GM23338 (cell line): ENCODE data around the gene PKN3. TPM values are rescaled to one million over a fixed set of nuclear protein-coding genes. Genes with fewer than 3 reads are reported as not detected.

Source experiments
- ATAC-seq: fragments of 200-7000 bp; cut with Tn5 transposase; 3 replicates; pipeline ENCODE4 v1.9.1; 2020
- DNase-seq: peaks from one replicate; pipeline ENCODE4 v3.0.0-alpha.2; 2015; ENCODE audit warnings: low spot score
- H2AFZ ChIP-seq: fragments of 200-600 bp; sonication (generic); 2 replicates; pipeline ENCODE4 v1.8.0; 2016; ENCODE audit warnings: antibody characterized with exemption, mild to moderate bottlenecking, moderate library complexity
- H3F3A ChIP-seq: fragments of 200-600 bp; sonication (generic); replicated peaks from 2 replicates; pipeline ENCODE4 v1.8.0; 2017; ENCODE audit warnings: antibody characterized with exemption, mixed run types, low read depth
- H3K27ac ChIP-seq: fragments of 200-600 bp; sonication (generic); 2 replicates; pipeline ENCODE4 v1.6.1; 2016; ENCODE audit warnings: low read depth
- H3K27me3 ChIP-seq: fragments of 200-600 bp; sonication (generic); 2 replicates; pipeline ENCODE4 v1.8.0; 2016; ENCODE audit warnings: mild to moderate bottlenecking, mixed run types, moderate library complexity; ENCODE audit not compliant: insufficient read depth
- H3K36me3 ChIP-seq: fragments of 200-600 bp; sonication (generic); 2 replicates; pipeline ENCODE4 v1.8.0; 2016; ENCODE audit warnings: mild to moderate bottlenecking; ENCODE audit not compliant: insufficient read depth
- H3K4me1 ChIP-seq: fragments of 200-600 bp; sonication (generic); 2 replicates; pipeline ENCODE4 v1.8.0; 2016; ENCODE audit warnings: mild to moderate bottlenecking, moderate library complexity; ENCODE audit not compliant: insufficient read depth
- H3K4me2 ChIP-seq: fragments of 200-600 bp; sonication (generic); 2 replicates; pipeline ENCODE4 v1.7.1; 2017; ENCODE audit warnings: mixed run types
- H3K4me3 ChIP-seq: fragments of 200-600 bp; sonication (generic); 2 replicates; pipeline ENCODE4 v1.6.1; 2016; ENCODE audit warnings: mixed run types
- H3K79me2 ChIP-seq: fragments of 200-600 bp; sonication (generic); replicated peaks from 2 replicates; pipeline ENCODE4 v1.8.0; 2017; ENCODE audit warnings: mild to moderate bottlenecking; ENCODE audit not compliant: insufficient read depth
- H3K9me2 ChIP-seq: fragments of 200-600 bp; sonication (generic); 2 replicates; pipeline ENCODE4 v1.8.0; 2017; ENCODE audit not compliant: insufficient read depth
- H4K20me1 ChIP-seq: fragments of 200-600 bp; sonication (generic); replicated peaks from 2 replicates; pipeline ENCODE4 v1.8.0; 2017; ENCODE audit warnings: mild to moderate bottlenecking; ENCODE audit not compliant: insufficient read depth
- H3K27ac Mint-ChIP-seq: 2 replicates; pipeline ENCODE4 v1.8.0; 2020; ENCODE audit warnings: inconsistent platforms, mild to moderate bottlenecking, moderate library complexity, mixed read lengths
- H3K27me3 Mint-ChIP-seq: 3 replicates; pipeline ENCODE4 v1.8.0; 2022; ENCODE audit warnings: low read depth, mild to moderate bottlenecking, moderate library complexity, mixed read lengths, inconsistent platforms; ENCODE audit not compliant: insufficient read depth, poor library complexity
- H3K36me3 Mint-ChIP-seq: 3 replicates; pipeline ENCODE4 v1.8.0; 2021; ENCODE audit warnings: low read depth, mild to moderate bottlenecking, inconsistent platforms, moderate library complexity, mixed read lengths
- H3K4me1 Mint-ChIP-seq: 3 replicates; pipeline ENCODE4 v1.8.0; 2020; ENCODE audit warnings: mild to moderate bottlenecking, inconsistent platforms, mixed read lengths
- H3K4me3 Mint-ChIP-seq: 3 replicates; pipeline ENCODE4 v1.8.0; 2021; ENCODE audit warnings: moderate library complexity, mild to moderate bottlenecking, inconsistent platforms, mixed read lengths
- H3K9me3 Mint-ChIP-seq: 3 replicates; pipeline ENCODE4 v1.8.0; 2020; ENCODE audit warnings: moderate library complexity, mild to moderate bottlenecking, inconsistent platforms, mixed read lengths
- CREB1 ChIP-seq: fragments of 250-450 bp; sonication (Bioruptor Pico); IDR thresholded peaks from 2 replicates; pipeline ENCODE4 v1.5.0; 2020; ENCODE audit warnings: low read depth, mild to moderate bottlenecking, moderate library complexity
- CTCF ChIP-seq, 2 experiments: fragments of 200-600 bp in 1 of 2; sonication (generic) in 1 of 2; conservative IDR thresholded peaks; 2 replicates each; pipeline versions ENCODE4 v1.5.1 to v1.6.1; 2016 to 2017; ENCODE audit warnings: antibody characterized with exemption in 2 of 2, low read depth in 2 of 2, mild to moderate bottlenecking in 2 of 2, moderate library complexity in 1 of 2
- ETS1 ChIP-seq: IDR thresholded peaks from 2 replicates; pipeline ENCODE4 v1.6.1; 2016; ENCODE audit warnings: antibody characterized with exemption
- EZH2 ChIP-seq: fragments of 200-600 bp; sonication (generic); IDR thresholded peaks from one replicate; pipeline ENCODE4 v1.8.0; 2017; ENCODE audit warnings: antibody characterized with exemption, mild to moderate bottlenecking, low read depth; ENCODE audit not compliant: unreplicated experiment
- EZH2phosphoT487 ChIP-seq: fragments of 200-600 bp; sonication (generic); IDR thresholded peaks from one replicate; pipeline ENCODE4 v1.8.1; 2018; ENCODE audit warnings: antibody characterized with exemption; ENCODE audit not compliant: unreplicated experiment
- JUNB ChIP-seq: IDR thresholded peaks from one replicate; pipeline ENCODE4 v1.6.1; 2016; ENCODE audit warnings: antibody characterized with exemption; ENCODE audit not compliant: unreplicated experiment
- NANOG ChIP-seq: IDR thresholded peaks from 2 replicates; pipeline ENCODE4 v1.6.1; 2016; ENCODE audit warnings: antibody characterized with exemption, borderline replicate concordance
- POLR2AphosphoS5 ChIP-seq: IDR thresholded peaks from 2 replicates; pipeline ENCODE4 v1.6.1; 2016; ENCODE audit warnings: antibody characterized with exemption, low read depth
- REST ChIP-seq: IDR thresholded peaks from one replicate; pipeline ENCODE4 v1.6.1; 2018; ENCODE audit warnings: antibody characterized with exemption; ENCODE audit not compliant: unreplicated experiment
- STAT1 ChIP-seq: IDR thresholded peaks from one replicate; pipeline ENCODE4 v1.6.1; 2016; ENCODE audit warnings: antibody characterized with exemption; ENCODE audit not compliant: unreplicated experiment
- ZNF114 ChIP-seq: fragments of 250-450 bp; sonication (Bioruptor Pico); IDR thresholded peaks from 2 replicates; pipeline ENCODE4 v1.5.0; 2020; ENCODE audit warnings: mild to moderate bottlenecking, moderate library complexity
- ZNF331 ChIP-seq: fragments of 250-450 bp; sonication (Bioruptor Pico); IDR thresholded peaks from 2 replicates; pipeline ENCODE4 v1.5.0; 2020; ENCODE audit warnings: low read depth, mild to moderate bottlenecking, moderate library complexity
- ZNF462 ChIP-seq: fragments of 250-450 bp; sonication (Bioruptor Pico); IDR thresholded peaks from 2 replicates; pipeline ENCODE4 v1.5.0; 2020; ENCODE audit warnings: mild to moderate bottlenecking, moderate library complexity
- polyA plus RNA-seq: library from polyadenylated mRNA; unstranded; fragments of >200 nt; fragmentation: Nextera tagmentation; extraction: Ambion mirVana; gene quantifications from 2 replicates; pipeline ENCODE4 v1.2.1, GENCODE V29; 2016
- total RNA-seq: library from RNA; depleted of rRNA; stranded (reverse); fragments of >200 nt; shearing (Covaris generic); gene quantifications from 2 replicates; pipeline ENCODE4 v1.2.3, GENCODE V29; 2014

Gene PKN3
- total and polyA plus RNA-seq, 2 experiments from 2014 or later = 6.2 to 17.7 TPM

GRCh38 chr9:128768606-128769005 is 66.3 kb downstream of the PKN3 start:
- Histone ChIP-seq H3K4me2 (no peak overlapping the region), H3K27me3 (no peaks in the 10 kb centered on the region), H3F3A (peaks cover 31% of the 10 kb centered on the region), H3K27ac (no peak overlapping the region), H3K9me2 (no peaks in the 10 kb centered on the region), H3K4me3 (no peak overlapping the region), H3K79me2 (peaks cover 18% of the 10 kb centered on the region), H2AFZ (no peak overlapping the region), H3K36me3 (no peaks in the 10 kb centered on the region), H4K20me1 (no peaks in the 10 kb centered on the region), H3K4me1 (peaks cover 14% of the 10 kb centered on the region)
- no peak for DNase-seq
- Mint-ChIP-seq H3K36me3 (no peaks in the 10 kb centered on the region; the same call in 2 of the 3 replicates), H3K4me3 (no peak overlapping the region), H3K9me3 (no peaks in the 10 kb centered on the region), H3K4me1 (peaks cover 16% of the 10 kb centered on the region), H3K27me3 (peaks cover 15% of the 10 kb centered on the region), H3K27ac (no peak overlapping the region)
- no peak for TF ChIP-seq ZNF462 (CRISPR knock-in tag)
- TF ChIP-seq CREB1 = no peak
- TF ChIP-seq CTCF (conservative IDR thresholded peaks at IDR 0.05; ENCODE audit: low read depth in 2 of 2) = no peak
- TF ChIP-seq ZNF331 (CRISPR knock-in tag) = no peak
- no peak for TF ChIP-seq EZH2phosphoT487
- no peak for TF ChIP-seq EZH2
- TF ChIP-seq ZNF114 = no peak
- TF ChIP-seq JUNB = no peak
- TF ChIP-seq ETS1 = no peak
- TF ChIP-seq REST = no peak
- no peak for TF ChIP-seq STAT1
- TF ChIP-seq NANOG = no peak
- TF ChIP-seq POLR2AphosphoS5 = no peak
- no peak for ATAC-seq
